Measurements from ENCODE around the gene GLMN.

DNA sequence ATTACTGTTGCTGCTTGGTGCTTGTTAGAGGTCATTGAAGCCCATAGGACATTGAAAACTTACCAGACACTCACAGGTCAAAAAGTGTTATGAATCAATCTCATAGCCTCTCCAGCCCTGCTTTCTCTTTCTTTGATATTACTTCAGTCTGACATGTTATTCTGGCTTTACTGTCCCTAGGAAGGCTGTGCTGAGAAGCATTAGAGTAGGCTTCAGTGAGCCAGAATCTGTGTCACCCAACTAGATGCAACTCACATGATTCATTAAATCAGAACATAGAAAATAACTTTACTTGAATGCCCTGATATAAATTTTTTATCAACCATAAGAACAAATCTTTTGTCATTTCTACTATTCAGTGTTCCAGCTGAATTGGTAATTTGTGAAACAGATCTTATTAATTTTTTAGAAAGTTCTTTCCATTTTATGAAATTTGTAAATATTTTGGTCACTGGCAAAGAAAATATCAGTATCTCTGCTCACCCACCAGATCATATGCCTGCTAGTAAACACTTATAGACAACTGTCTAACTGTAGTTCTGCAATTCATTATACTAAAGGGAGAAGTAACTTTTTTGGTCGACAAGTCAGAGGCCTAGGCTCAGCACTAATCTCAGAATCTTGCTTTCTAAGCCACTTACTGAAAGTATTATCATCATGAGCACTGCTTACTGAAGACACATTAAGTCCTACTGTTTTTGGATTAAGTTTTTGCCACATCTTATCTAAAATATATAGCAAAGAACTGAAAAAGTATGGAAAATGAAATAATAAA lies 48.3 kb upstream of the GLMN start:
- TF ChIP-seq, protein P1, sequence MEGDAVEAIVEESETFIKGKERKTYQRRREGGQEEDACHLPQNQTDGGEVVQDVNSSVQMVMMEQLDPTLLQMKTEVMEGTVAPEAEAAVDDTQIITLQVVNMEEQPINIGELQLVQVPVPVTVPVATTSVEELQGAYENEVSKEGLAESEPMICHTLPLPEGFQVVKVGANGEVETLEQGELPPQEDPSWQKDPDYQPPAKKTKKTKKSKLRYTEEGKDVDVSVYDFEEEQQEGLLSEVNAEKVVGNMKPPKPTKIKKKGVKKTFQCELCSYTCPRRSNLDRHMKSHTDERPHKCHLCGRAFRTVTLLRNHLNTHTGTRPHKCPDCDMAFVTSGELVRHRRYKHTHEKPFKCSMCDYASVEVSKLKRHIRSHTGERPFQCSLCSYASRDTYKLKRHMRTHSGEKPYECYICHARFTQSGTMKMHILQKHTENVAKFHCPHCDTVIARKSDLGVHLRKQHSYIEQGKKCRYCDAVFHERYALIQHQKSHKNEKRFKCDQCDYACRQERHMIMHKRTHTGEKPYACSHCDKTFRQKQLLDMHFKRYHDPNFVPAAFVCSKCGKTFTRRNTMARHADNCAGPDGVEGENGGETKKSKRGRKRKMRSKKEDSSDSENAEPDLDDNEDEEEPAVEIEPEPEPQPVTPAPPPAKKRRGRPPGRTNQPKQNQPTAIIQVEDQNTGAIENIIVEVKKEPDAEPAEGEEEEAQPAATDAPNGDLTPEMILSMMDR (IDR thresholded peaks at IDR 0.05; ENCODE audit: insufficient read depth, low read depth, low read length): no peak
- TF ChIP-seq EZH2 (IDR thresholded peaks at IDR 0.05; ENCODE audit: insufficient read depth, low read length): no peak
